Astrocyte of the spinal cord (primary cell): Measurements from ENCODE around the gene CBFA2T3.

Experiments
- DNase-seq: peaks from one replicate; pipeline ENCODE4 v3.0.0; 2011; ENCODE audit warnings: low read depth, low spot score
- H3K4me3 ChIP-seq: 2 replicates; pipeline ENCODE4 v1.5.1; 2011; ENCODE audit warnings: low read depth, mild to moderate bottlenecking, low read length, moderate library complexity
- in situ Hi-C: cut with HindIII; loops from 2 replicates; pipeline ENCODE4 v1.10.0; 2017; ENCODE audit warnings: low sequenced_read_pairs
- TF ChIP-seq, protein P1 (sequence below): IDR thresholded peaks from 2 replicates; pipeline ENCODE4 v1.5.1; 2012; ENCODE audit warnings: low read depth, mild to moderate bottlenecking, low read length, inconsistent platforms

Gene CBFA2T3

GRCh38 chr16:88959022-88959421 is 18.0 kb downstream of the CBFA2T3 start:
- no peak for DNase-seq
- TF ChIP-seq, protein P1, sequence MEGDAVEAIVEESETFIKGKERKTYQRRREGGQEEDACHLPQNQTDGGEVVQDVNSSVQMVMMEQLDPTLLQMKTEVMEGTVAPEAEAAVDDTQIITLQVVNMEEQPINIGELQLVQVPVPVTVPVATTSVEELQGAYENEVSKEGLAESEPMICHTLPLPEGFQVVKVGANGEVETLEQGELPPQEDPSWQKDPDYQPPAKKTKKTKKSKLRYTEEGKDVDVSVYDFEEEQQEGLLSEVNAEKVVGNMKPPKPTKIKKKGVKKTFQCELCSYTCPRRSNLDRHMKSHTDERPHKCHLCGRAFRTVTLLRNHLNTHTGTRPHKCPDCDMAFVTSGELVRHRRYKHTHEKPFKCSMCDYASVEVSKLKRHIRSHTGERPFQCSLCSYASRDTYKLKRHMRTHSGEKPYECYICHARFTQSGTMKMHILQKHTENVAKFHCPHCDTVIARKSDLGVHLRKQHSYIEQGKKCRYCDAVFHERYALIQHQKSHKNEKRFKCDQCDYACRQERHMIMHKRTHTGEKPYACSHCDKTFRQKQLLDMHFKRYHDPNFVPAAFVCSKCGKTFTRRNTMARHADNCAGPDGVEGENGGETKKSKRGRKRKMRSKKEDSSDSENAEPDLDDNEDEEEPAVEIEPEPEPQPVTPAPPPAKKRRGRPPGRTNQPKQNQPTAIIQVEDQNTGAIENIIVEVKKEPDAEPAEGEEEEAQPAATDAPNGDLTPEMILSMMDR = no peak
- H3K4me3 ChIP-seq = no peak overlapping the region
- in situ Hi-C loops = no loop called here

GRCh38 chr16:88957887-88958577 is 19.0 kb downstream of the CBFA2T3 start:
- DNase-seq = no peak
- H3K4me3 ChIP-seq = no peak overlapping the region

DNA sequence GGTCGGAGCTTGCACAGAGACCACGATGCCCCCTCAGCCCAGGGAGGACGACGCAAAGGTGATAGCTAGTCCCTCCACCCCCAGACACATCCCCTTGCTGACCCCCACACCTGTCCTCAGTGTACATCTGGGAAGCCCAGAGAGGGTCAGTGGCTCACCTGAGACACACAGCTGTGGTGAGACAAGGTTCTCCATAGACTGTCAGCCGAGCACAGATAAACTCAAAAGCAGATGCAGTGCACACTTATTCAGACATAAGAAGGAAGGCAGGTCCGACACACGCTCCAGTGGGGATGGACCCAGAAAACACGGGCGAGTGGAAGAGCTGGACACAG is 19.6 kb downstream of the CBFA2T3 start:
- TF ChIP-seq, protein P1 = no peak
- H3K4me3 ChIP-seq = no peak overlapping the region
- DNase-seq = no peak
- in situ Hi-C loops = no loop called here

More at GRCh38 chr16:88957887-88958577, 19.0 kb downstream of the CBFA2T3 start:
- TF ChIP-seq, protein P1 = no peak
- in situ Hi-C loops = no loop called here

DNA sequence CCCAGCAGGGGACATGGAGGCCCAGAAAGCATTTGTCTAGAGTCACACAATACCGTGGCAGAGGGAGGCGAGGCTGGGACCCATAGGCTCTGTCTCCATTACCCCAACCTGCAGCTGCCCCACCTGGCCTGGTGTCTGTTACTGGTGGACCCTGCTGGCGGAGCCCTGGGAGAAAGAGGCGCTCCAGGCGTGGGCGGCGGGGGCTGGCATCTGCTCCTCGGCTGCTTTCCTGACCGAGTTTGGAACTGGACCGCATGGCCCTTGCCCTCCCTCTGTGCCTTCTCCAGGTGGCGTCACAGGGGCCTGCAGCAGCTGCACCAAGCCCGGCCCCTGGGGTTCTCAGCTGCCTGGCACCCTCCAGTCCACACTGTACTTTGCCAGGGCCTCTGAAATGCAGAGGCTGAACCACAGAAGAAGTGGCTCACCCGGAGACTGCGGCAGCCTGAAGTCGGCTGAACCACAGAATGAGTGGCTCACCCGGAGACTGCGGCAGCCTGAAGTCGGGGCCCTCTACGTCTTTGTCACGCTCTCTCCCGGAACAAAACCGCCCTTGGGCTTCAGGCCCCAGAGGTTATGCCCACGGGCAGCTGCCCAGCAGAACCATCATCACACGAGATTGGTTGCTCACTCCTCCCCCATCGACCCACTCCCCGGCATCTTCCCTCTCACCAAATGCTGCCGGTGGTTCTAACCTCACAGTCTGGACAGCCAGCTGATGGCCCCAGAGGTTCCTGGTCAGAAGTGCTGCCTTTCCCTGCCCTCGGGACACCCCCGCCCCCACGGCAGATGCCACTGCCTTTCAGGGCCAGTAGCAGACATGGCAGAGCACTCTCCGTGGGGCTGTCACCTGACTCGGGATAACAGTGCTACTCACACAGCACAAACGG is 20.2 kb downstream of the CBFA2T3 start:
- H3K4me3 ChIP-seq = no peak overlapping the region
- DNase-seq = no peak
- in situ Hi-C loops = no loop called here
- TF ChIP-seq, protein P1 = no peak

GRCh38 chr16:88955906-88956305 is 21.1 kb downstream of the CBFA2T3 start:
- in situ Hi-C loops = no loop called here
- TF ChIP-seq, protein P1 = no peak
- no peak for DNase-seq
- H3K4me3 ChIP-seq = no peak overlapping the region

DNA sequence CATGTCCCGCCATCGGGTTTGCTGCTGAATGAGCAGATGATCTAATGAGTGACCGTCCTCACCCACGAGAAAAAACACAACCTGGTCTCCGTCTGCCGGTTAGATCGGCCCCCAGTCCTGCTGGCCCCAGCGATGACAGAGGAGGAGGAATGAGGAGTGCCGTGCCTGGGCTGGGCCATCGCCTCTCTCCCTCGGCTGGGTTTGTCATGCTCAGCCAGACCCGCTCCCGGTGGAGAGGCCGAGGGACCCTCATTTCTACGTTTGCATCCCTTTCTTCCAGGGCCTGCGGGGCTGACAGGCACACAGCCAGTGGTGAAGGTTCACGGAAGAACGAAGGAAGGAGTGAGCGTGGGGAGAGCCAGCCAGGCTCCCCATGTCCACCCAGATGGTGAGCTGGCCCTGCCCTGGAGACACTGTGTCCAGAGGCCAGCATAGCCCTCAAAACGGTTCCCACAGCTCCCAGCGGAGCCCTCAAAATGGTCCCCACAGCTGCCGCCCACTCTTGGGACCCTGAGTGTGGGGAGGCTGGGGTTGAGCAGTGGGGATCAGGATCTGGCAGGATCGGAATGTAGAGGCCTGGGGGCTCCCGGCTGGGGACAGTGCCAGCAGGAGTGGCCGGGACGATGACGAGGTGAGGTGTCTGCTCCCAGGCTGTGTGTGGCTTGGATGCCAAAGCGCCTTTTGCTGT is 23.9 kb downstream of the CBFA2T3 start:
- TF ChIP-seq, protein P1 = no peak
- no peak for DNase-seq
- H3K4me3 ChIP-seq = no peak overlapping the region
- in situ Hi-C loops = no loop called here
